ENCODE data around the gene TF. TPM values are rescaled to one million over a fixed set of nuclear protein-coding genes. Genes with fewer than 3 reads are reported as not detected.
A peak's percentile ranks its signal among the peaks of the same experiment; 100 is the strongest.

The TF gene
- total RNA-seq, 1 donor from 2014 or later: 15.7 TPM

DNA sequence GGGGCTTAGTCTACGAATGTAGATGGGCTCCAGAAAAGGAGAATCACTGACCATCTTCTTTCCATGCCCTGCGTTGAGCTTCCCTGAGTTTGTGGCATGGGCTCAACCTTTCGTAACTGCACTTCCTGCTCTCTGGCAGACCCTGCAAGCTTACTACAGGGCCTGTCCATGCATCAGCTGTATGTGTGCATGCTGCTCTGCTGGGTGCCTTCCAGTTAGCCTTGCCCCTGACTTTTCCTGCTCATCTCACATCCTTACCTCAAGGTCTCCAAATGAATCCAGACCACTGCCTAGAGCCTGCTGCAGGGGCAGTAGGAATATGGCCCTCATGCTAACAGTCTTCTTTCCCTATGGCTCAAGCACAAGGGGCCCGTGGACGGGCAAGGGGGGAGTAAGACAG, 2.0 kb upstream of the TF start:
- no peak for DNase-seq (ENCODE audit: missing footprints)
- ATAC-seq: no peak
- intact Hi-C loops (cut with DNase I): no loop called here

GRCh38 chr3:133745108-133745507, 1.1 kb upstream of the TF start:
- intact Hi-C loops (cut with DNase I): no loop called here
- no peak for DNase-seq (ENCODE audit: missing footprints)
- no peak for ATAC-seq

DNA sequence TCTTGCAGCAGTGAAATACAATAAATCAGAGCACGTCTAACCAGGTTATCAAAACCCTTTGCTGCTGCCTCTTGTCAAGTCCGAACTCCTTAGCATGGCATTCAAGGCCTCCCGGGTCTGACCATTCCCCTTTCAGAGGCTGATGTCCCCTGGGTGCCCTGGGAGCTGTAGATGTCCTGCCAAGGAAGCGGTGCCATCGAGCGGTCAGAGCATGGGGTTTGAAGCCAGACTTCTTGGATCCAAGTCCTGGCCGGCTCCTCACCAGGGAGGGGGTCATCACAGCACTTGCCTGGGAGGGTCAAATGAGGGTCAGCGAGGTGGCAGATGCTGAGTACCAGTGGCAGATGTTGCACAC, 496 bp downstream of the TF start:
- DNase-seq (ENCODE audit: missing footprints): no peak

GRCh38 chr3:133747373-133747772, 1.2 kb downstream of the TF start:
- intact Hi-C loops (cut with DNase I): no loop called here
- no peak for DNase-seq (ENCODE audit: missing footprints)
- no peak for ATAC-seq

More for the DNA sequence above, 496 bp downstream of the TF start:
- intact Hi-C loops (cut with DNase I): no loop called here
- ATAC-seq: no peak

GRCh38 chr3:133747907-133748639, 1.9 kb downstream of the TF start:
- intact Hi-C loops (cut with DNase I): no loop called here
- DNase-seq (ENCODE audit: missing footprints) (no peak), ATAC-seq (no peak)

- intact Hi-C loops (cut with DNase I): no loop called here
- ATAC-seq (no peak), DNase-seq (ENCODE audit: missing footprints) (no peak)
These were observed 3.5 kb downstream of the TF start for GRCh38 chr3:133749427-133750258.

GRCh38 chr3:133750259-133750656, 4.1 kb downstream of the TF start:
- peak; percentile 44 for ATAC-seq
- intact Hi-C loops (cut with DNase I): no loop called here
- DNase-seq (ENCODE audit: missing footprints): no peak

DNA sequence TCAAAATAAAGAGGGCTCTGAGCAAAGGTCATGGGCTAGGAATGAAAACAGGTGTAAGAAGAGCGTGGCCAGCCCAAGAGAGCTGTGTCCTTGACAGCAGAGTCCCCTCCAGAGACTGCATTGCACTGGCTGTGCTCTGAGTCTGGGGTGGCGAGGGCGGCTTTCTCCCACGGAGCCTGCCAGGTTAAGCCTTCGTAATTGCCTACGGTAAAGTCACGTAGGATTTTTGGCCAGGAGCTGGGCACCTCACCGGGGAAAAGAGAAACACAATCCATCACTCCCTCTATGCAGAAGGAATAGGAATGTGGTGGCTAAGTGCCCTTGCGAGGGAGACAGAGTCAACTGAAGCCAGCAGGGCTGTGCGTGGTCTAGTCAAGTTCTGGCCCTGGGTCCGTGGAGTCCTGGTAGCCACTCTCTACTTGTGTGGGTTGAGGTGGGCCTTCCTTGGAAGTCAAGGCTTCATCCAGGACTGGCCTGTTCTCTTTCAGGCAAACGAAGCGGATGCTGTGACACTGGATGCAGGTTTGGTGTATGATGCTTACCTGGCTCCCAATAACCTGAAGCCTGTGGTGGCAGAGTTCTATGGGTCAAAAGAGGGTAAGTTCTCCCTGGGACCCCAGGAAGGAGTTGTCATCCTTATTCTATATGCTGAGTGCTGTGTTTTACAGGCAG, 7.0 kb downstream of the TF start:
- no peak for ATAC-seq
- no peak for DNase-seq (ENCODE audit: missing footprints)
- intact Hi-C loops (cut with DNase I): no loop called here

GRCh38 chr3:133753779-133754164, 7.6 kb downstream of the TF start:
- intact Hi-C loops (cut with DNase I): no loop called here
- DNase-seq (ENCODE audit: missing footprints) (no peak), ATAC-seq (no peak)

DNA sequence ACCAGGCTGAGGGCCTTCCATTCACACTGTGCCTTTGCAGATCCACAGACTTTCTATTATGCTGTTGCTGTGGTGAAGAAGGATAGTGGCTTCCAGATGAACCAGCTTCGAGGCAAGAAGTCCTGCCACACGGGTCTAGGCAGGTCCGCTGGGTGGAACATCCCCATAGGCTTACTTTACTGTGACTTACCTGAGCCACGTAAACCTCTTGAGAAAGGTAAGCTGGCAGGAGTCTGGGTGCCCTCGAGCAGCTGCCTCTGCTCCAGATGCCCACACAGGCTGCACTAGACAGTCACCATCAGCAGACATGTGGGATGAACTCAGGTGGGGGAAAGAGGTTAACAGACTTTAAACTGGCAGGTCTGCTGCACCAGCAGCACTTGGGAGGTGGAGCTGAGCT, 8.3 kb downstream of the TF start:
- intact Hi-C loops (cut with DNase I): no loop called here
- DNase-seq (ENCODE audit: missing footprints) (no peak), ATAC-seq (no peak)

GRCh38 chr3:133754973-133755828, 9.0 kb downstream of the TF start:
- intact Hi-C loops (cut with DNase I): no loop called here
- ATAC-seq (no peak), DNase-seq (ENCODE audit: missing footprints) (no peak)

GRCh38 chr3:133756716-133757694, 10.8 kb downstream of the TF start:
- intact Hi-C loops (cut with DNase I): no loop called here
- DNase-seq (ENCODE audit: missing footprints): no peak
- ATAC-seq: no peak

GRCh38 chr3:133757701-133758567, 11.7 kb downstream of the TF start:
- ATAC-seq: no peak
- intact Hi-C loops (cut with DNase I): no loop called here
- no peak for DNase-seq (ENCODE audit: missing footprints)

DNA sequence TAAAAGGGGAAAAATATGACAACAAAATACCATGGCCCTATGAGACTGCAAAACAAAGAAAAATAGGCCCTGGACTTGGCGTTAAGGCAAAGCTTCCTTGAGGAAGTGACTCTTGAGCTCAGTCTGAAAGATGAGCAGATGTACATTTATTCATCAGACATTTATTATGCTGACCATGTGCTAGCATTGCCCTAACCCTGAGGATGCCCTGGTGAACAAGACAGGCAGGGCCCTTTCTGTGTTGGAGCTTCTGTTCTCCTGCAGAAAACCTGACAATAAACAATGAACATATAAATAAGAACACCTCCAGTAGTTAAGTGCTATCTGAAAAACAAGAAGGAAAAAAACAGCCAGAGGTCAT, 12.4 kb downstream of the TF start:
- DNase-seq (ENCODE audit: missing footprints) (no peak), ATAC-seq (no peak)
- intact Hi-C loops (cut with DNase I): no loop called here

- DNase-seq (ENCODE audit: missing footprints) (no peak), ATAC-seq (no peak)
- intact Hi-C loops (cut with DNase I): no loop called here
These were observed 13.0 kb downstream of the TF start for GRCh38 chr3:133758964-133759739.

- intact Hi-C loops (cut with DNase I): no loop called here
- no peak for ATAC-seq
- DNase-seq (ENCODE audit: missing footprints): no peak
These were observed 13.6 kb downstream of the TF start for GRCh38 chr3:133759740-133760305.

All from Right ventricle myocardium inferior (tissue), 1 donor.